D721Med (cell line): ENCODE results near the gene OSBPL9.

ENCODE experiments used
- DNase-seq: peaks from one replicate; pipeline ENCODE4 v3.0.0; 2011; ENCODE audit warnings: low spot score; ENCODE audit not compliant: insufficient read length
- FAIRE-seq: peaks from 2 replicates; lab custom pipeline; 2011; peaks lifted over from hg19 to GRCh38; lab: Jason Lieb, UNC
- TF ChIP-seq, protein P1 (sequence below): IDR thresholded peaks from 2 replicates; pipeline ENCODE4 v1.5.1; 2012; ENCODE audit warnings: mild to moderate bottlenecking, control low read depth; ENCODE audit not compliant: insufficient read depth; ENCODE audit errors: missing control alignments

The OSBPL9 gene

DNA sequence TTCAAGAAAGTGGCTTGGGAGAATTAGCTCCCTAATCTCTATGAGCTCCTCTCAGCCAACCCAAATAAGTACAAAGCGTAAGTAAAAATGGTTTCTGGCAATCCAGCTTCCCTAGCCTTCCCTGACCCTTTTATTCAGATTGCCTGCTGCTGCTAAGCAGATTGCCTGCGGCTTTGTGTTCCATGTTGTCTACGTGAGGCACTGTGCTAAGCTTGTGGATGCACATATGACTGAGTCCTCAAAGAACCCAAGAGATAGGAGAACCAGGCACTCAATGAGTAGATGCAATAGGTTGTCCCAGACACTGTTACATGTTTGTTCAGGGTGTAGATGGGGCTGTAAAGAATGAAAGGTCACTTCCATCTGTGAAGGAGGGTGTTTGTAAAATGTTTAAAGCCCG lies 6.3 kb upstream of the OSBPL9 start:
- FAIRE-seq (peak; percentile 91), DNase-seq (peak; percentile 45)
- TF ChIP-seq, protein P1, sequence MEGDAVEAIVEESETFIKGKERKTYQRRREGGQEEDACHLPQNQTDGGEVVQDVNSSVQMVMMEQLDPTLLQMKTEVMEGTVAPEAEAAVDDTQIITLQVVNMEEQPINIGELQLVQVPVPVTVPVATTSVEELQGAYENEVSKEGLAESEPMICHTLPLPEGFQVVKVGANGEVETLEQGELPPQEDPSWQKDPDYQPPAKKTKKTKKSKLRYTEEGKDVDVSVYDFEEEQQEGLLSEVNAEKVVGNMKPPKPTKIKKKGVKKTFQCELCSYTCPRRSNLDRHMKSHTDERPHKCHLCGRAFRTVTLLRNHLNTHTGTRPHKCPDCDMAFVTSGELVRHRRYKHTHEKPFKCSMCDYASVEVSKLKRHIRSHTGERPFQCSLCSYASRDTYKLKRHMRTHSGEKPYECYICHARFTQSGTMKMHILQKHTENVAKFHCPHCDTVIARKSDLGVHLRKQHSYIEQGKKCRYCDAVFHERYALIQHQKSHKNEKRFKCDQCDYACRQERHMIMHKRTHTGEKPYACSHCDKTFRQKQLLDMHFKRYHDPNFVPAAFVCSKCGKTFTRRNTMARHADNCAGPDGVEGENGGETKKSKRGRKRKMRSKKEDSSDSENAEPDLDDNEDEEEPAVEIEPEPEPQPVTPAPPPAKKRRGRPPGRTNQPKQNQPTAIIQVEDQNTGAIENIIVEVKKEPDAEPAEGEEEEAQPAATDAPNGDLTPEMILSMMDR = no peak

DNA sequence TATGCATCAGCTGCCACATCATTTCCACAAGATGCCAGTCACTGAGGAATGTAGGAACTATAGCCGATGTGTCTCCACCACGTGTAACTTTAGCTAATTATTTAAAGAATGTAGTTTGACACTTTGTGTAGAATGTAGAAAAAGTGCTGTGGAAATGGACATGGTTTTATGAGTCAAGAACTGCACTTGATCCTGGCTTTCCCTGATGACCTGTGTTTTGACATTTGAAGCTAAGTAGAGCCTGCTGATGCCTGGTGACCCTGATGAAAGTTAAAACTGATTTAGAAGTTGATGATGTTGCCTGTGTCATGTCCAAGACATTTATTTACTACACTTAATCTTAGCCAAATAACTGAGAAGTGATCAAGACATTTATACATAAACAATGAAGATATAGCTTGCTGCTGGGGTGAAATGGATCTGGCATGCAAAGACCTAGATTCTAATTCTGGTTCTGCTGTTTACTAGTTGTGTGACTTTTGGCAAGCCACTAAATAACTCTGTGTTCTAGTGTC lies 4.4 kb upstream of the OSBPL9 start:
- DNase-seq = no peak
- no peak for FAIRE-seq
- TF ChIP-seq, protein P1 = no peak

DNA sequence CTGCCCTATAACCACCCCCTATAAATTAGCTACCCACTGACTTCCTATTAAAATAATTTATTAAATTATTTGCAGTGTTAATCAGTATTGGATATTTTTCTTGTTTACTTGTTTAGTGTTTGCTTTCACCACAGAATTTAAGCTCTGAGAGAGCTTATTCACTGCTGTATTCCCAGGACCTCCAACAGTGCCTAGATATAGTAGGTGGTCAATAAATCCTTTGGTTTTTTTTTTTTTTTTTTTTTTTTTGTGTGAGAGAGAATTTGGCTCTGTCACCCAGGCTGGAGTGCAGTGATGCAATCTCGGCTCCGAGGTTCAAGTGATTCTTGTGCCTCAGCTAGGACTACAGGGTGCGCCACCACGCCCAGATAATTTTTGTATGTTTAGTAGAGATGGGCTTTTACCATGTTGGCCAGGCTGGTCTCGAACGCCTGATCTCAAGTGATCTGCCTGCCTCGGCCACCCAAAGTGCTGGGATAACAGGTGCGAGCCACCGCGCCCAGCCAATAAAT lies 1.1 kb upstream of the OSBPL9 start:
- TF ChIP-seq, protein P1 = no peak
- DNase-seq = no peak
- no peak for FAIRE-seq

DNA sequence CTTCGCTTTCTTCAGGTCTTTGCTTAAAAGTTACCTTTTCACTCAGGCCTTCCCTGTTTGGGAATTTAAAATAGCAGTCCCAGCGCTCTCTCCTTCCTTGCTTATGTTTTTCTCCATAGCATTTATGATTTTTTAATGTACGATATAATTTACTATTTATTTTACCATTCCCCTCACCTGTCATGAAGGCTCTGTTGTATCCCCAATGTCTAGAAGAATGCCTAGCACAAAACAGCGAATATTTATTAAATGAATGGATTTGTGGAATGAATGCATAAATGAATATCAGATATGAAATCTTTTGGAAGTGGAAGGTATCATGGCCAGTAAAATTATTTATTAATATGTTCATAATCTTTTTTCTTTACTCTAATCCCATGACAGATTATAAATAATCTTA lies 402 bp upstream of the OSBPL9 start:
- DNase-seq (no peak), FAIRE-seq (no peak)
- TF ChIP-seq, protein P1 = no peak

DNA sequence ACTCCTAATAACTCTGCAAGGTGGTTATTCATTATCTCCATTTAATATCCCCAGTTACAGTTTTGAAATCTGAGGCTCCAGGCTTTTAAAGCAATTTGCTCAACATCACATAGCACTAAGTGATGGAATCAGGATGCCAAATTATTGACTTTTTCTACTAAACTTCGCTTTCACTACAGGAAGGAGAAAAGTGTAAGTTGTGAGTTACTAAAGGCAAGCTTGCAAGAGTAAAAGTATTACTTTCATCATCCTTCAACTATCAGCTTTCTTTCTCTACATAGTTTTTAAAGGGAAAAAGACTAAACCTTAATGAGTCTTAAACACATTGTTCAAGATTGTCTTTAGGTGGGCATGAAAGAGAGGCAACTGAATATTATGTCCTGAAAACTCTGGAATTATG lies 1.8 kb downstream of the OSBPL9 start:
- FAIRE-seq (no peak), DNase-seq (no peak)
- TF ChIP-seq, protein P1 = no peak

DNA sequence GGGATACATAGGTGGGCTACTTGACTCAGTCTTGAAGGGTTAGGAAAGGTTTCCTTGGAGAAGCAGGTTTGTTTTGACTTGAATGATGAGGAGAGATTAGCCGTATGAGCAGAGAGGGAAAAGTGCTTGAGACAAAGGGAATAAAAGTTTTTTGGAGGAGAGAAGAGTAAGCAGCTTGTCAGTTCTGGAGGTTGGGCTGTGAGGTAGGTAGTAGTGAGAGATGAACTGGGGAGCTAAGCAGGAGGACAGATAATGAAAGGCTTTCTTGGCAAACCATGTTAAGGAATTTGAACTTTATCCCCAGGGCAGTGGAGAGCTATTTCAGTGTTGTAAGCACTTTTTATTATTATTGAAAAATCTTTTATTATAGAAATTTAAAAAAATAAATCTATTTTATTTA lies 3.6 kb downstream of the OSBPL9 start:
- TF ChIP-seq, protein P1 = no peak
- no peak for DNase-seq
- no peak for FAIRE-seq

DNA sequence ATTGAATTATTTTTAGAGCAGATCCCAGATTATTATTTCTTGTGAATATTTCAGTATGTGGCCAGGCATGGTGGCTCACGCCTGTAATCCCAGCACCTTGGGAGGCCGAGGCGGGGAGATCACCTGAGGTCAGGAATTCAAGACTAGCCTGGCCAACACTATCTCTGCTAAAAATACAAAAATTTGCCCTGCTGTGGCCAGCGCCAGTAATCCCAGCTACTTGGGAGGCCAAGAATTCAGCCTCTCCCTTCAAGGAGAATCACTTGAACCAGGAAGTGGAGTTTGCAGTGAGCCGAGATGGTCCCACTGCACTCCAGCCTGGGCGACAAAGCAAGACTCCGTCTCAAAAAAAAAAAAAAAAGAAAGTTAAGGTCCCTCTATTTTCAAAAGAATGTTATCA lies 4.3 kb downstream of the OSBPL9 start:
- DNase-seq (no peak), FAIRE-seq (no peak)
- TF ChIP-seq, protein P1 = no peak
